ENCODE data around the gene ADAMTSL5. TPM values are rescaled to one million over a fixed set of nuclear protein-coding genes. Genes with fewer than 3 reads are reported as not detected.

Gene ADAMTSL5
- total and polyA plus RNA-seq, 2 of the 13 experiments (the other 11 are each of a cell fraction or from before 2014, with no cell fraction given) = 0.60 to 2.7 TPM

GRCh38 chr19:1482361-1483130 lies 30.3 kb downstream of the ADAMTSL5 start (continued):
- TF ChIP-seq ZBTB8A (CRISPR knock-in tag; IDR thresholded peaks at IDR 0.05; ENCODE audit: borderline replicate concordance, low read depth) = no peak
- TF ChIP-seq ZNF513 (CRISPR knock-in tag; conservative IDR thresholded peaks at IDR 0.05) = no peak
- no peak for TF ChIP-seq ZNF562 (CRISPR knock-in tag; IDR thresholded peaks at IDR 0.05; ENCODE audit: borderline replicate concordance)
- TF ChIP-seq NAIF1 (CRISPR knock-in tag; IDR thresholded peaks at IDR 0.05; ENCODE audit: borderline replicate concordance) = no peak
- TF ChIP-seq ELF3 (CRISPR knock-in tag; IDR thresholded peaks at IDR 0.05) = no peak
- TF ChIP-seq NFAT5 (CRISPR knock-in tag; IDR thresholded peaks at IDR 0.05) = no peak
- TF ChIP-seq REL (CRISPR knock-in tag; conservative IDR thresholded peaks at IDR 0.05) = no peak
- TF ChIP-seq HIC2 (CRISPR knock-in tag; IDR thresholded peaks at IDR 0.05; ENCODE audit: low read depth) = 0 out of 2 replicates have a peak, but pooled peaks have one; percentile 51
- no peak for TF ChIP-seq ZNF496 (CRISPR knock-in tag; IDR thresholded peaks at IDR 0.05; ENCODE audit: insufficient replicate concordance)
- TF ChIP-seq PREB (CRISPR knock-in tag; IDR thresholded peaks at IDR 0.05) = no peak
- peak; percentile 88; the same call in 1 of the 2 replicates for TF ChIP-seq ZBTB38 (CRISPR knock-in tag; IDR thresholded peaks at IDR 0.05)
- no peak for TF ChIP-seq POLR2AphosphoS5 (IDR thresholded peaks at IDR 0.05; ENCODE audit: low read depth, low read length)
- no peak for TF ChIP-seq ZNF570 (CRISPR knock-in tag; IDR thresholded peaks at IDR 0.05; ENCODE audit: borderline replicate concordance)
- TF ChIP-seq DZIP1 (CRISPR knock-in tag; IDR thresholded peaks at IDR 0.05) = no peak
- no peak for TF ChIP-seq NONO (IDR thresholded peaks at IDR 0.05)
- no peak for TF ChIP-seq NONO (CRISPR knock-in tag; conservative IDR thresholded peaks at IDR 0.05)

Measured in HepG2 (cell line).